Heart left ventricle (tissue), 13 donors: Measurements from ENCODE around the gene SSR2.

Experiments used
- POLR2A ChIP-seq, 2 donors: fragments of 450-650 bp; IDR thresholded peaks; one replicate each; pipeline ENCODE4 v1.6.1; 2017; ENCODE audit warnings: antibody characterized with exemption in 2 of 2, mild to moderate bottlenecking in 2 of 2, moderate library complexity in 2 of 2
- TF ChIP-seq, protein P1 (sequence below), 12 donors: fragments of 200-600 bp; sonication (generic) in 4 of 12; IDR thresholded peaks; one replicate each; pipeline versions ENCODE4 v1.5.0 to v1.8.0; 2018 to 2022; ENCODE audit warnings: antibody characterized with exemption in 12 of 12, mild to moderate bottlenecking in 5 of 12
- donor health status: ischemic (EF 13 %, LVEDD 7.1; RV severe dilation, severe dysfunction).
- donor health status: DM: no; HTN: yes; CAD: no.
- donor health status: DM: no; HTN: no; CAD: no.
- donor health status: ischemic (EF 25% LVEDD 6.9; RV normal size, moderate dysfunction).
- donor health status: ischemic (EF 25% LVEDD 5.7; RV mildly dilated, moderate dysfunction).
- donor health status: ischemic (EF 35%, LVEDD 5.7; RV mildly dilated, moderate dysfunction).
- donor health status: nonischemic (EF 11% LVEDD 7.7; RV severe dilation, severe dysfunction).
- donor health status: DM: yes; HTN: yes; CAD: no.
- donor health status: PGD.
- donor health status: ischemic (EF 29% LVEDD 5.4; RV normal size, mild dysfunction).
- donor health status: nonischemic (EF 23%, LVEDD 6.1; RV moderate dilation, normal function).

DNA sequence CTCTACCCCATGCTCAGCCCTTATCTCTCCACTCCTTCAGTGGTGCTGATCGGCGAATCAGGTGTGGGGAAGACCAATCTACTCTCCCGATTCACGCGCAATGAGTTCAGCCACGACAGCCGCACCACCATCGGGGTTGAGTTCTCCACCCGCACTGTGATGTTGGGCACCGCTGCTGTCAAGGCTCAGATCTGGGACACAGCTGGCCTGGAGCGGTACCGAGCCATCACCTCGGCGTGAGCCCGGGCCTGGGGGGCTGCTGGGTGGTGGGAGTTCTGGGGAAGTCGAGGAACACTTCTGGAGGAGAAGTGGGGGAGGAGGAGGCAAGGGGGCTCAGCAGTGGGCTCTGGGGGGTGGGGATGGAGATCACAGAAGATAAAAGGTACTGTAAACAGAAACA lies 45.1 kb upstream of the SSR2 start:
- TF ChIP-seq, protein P1, sequence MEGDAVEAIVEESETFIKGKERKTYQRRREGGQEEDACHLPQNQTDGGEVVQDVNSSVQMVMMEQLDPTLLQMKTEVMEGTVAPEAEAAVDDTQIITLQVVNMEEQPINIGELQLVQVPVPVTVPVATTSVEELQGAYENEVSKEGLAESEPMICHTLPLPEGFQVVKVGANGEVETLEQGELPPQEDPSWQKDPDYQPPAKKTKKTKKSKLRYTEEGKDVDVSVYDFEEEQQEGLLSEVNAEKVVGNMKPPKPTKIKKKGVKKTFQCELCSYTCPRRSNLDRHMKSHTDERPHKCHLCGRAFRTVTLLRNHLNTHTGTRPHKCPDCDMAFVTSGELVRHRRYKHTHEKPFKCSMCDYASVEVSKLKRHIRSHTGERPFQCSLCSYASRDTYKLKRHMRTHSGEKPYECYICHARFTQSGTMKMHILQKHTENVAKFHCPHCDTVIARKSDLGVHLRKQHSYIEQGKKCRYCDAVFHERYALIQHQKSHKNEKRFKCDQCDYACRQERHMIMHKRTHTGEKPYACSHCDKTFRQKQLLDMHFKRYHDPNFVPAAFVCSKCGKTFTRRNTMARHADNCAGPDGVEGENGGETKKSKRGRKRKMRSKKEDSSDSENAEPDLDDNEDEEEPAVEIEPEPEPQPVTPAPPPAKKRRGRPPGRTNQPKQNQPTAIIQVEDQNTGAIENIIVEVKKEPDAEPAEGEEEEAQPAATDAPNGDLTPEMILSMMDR (IDR thresholded peaks at IDR 0.05), result no peak
- TF ChIP-seq POLR2A (IDR thresholded peaks at IDR 0.05), result no peak
